ENCODE measurements around the gene HK1.

The HK1 gene

DNA sequence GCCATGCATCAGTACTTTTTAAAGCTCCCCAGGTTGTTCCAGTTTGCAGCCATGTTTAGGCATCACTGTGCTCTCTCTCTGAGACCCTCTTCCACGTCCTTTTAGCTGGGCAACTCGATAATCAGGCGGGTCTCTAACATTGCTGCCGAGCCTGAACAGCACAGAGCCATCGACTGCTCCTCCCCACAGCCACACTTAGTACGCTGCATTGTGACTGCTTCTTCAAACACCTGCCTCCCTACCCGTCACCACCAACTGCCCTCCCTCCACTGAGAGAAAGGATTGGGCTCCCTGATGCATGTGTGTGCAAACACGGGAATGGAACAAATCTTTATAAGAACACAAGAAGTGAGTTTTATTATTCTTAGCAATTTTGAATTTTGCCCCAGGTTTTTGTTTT is 149.9 kb downstream of the HK1 start:
- TF ChIP-seq, protein P1, sequence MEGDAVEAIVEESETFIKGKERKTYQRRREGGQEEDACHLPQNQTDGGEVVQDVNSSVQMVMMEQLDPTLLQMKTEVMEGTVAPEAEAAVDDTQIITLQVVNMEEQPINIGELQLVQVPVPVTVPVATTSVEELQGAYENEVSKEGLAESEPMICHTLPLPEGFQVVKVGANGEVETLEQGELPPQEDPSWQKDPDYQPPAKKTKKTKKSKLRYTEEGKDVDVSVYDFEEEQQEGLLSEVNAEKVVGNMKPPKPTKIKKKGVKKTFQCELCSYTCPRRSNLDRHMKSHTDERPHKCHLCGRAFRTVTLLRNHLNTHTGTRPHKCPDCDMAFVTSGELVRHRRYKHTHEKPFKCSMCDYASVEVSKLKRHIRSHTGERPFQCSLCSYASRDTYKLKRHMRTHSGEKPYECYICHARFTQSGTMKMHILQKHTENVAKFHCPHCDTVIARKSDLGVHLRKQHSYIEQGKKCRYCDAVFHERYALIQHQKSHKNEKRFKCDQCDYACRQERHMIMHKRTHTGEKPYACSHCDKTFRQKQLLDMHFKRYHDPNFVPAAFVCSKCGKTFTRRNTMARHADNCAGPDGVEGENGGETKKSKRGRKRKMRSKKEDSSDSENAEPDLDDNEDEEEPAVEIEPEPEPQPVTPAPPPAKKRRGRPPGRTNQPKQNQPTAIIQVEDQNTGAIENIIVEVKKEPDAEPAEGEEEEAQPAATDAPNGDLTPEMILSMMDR (IDR thresholded peaks at IDR 0.05; ENCODE audit: control insufficient read depth, extremely low read depth, insufficient read depth) = no peak
- no peak for DNase-seq (ENCODE audit: low read depth)
- H3K4me3 ChIP-seq (ENCODE audit: low read depth, low read length) = no peak overlapping the region

DNA sequence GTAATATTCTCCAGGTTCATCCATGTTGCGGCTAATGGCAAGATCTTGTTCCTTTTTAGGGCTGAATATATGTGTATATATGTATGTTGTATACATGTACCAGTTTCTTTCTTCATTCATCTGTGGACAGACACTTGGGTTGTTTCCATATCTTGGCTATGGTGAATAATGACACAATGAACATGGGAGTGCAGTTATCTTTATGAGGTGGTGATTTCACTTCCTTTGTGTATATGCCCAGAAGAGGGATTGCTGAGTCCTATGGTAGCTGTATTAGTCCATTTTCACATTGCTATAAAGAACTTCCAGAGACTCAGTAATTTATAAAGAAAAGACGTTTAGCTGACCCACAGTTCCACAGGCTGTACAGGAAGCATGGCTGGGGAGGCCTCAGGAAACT is 155.9 kb downstream of the HK1 start:
- DNase-seq (ENCODE audit: low read depth) = no peak
- no peak overlapping the region for H3K4me3 ChIP-seq (ENCODE audit: low read depth, low read length)
- TF ChIP-seq, protein P1 (IDR thresholded peaks at IDR 0.05; ENCODE audit: control insufficient read depth, extremely low read depth, insufficient read depth) = no peak

DNA sequence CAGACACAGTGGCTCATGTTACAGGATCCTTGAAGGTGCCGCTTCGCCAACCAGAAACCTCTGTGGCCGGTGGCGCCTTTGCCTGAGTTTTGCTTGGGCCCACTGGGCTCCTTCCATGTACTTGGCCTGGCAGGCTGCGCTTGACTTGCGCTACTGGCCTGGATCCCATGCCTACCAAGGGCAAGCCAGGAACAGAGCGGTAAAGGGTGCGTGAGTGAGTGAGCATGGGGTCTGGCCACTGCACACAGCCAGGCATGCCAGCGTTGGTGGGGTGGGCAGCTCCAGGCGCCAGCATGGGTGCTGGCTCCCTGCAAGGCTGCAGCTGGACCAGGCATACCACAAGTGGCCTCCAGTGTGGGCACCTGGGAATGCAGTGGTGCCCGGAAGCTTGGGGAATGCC is 156.6 kb downstream of the HK1 start:
- H3K4me3 ChIP-seq (ENCODE audit: low read depth, low read length) = no peak overlapping the region
- TF ChIP-seq, protein P1 (IDR thresholded peaks at IDR 0.05; ENCODE audit: control insufficient read depth, extremely low read depth, insufficient read depth) = no peak
- DNase-seq (ENCODE audit: low read depth) = no peak

DNA sequence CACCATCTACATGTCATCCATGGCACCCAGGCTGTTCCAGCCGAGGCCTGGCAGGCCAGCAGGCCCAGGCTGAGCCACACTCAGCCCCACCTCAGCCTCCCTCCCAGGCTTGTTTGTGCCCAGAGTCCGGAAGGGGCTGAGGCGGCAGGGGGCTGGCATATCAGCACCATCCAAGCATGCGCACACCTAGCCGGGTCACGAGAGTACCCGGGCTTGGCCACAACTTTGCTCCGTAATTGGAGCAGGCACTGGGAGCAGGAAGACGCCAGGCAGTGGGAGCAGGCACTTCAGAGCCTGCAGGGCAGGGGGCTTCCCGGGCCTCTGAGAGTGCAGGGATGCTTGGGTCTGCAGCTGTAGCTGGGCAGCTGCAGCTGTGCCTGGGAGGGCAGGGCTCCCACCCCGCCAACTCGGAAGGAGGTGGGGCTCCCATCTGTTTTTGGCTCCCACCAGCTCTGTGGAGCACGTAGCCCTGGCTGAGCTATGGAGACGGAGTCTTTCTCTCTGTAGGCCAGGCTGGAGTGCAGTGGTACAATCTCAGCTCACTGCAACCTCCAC is 157.7 kb downstream of the HK1 start:
- no peak overlapping the region for H3K4me3 ChIP-seq (ENCODE audit: low read depth, low read length)
- TF ChIP-seq, protein P1 (IDR thresholded peaks at IDR 0.05; ENCODE audit: control insufficient read depth, extremely low read depth, insufficient read depth) = no peak
- no peak for DNase-seq (ENCODE audit: low read depth)

DNA sequence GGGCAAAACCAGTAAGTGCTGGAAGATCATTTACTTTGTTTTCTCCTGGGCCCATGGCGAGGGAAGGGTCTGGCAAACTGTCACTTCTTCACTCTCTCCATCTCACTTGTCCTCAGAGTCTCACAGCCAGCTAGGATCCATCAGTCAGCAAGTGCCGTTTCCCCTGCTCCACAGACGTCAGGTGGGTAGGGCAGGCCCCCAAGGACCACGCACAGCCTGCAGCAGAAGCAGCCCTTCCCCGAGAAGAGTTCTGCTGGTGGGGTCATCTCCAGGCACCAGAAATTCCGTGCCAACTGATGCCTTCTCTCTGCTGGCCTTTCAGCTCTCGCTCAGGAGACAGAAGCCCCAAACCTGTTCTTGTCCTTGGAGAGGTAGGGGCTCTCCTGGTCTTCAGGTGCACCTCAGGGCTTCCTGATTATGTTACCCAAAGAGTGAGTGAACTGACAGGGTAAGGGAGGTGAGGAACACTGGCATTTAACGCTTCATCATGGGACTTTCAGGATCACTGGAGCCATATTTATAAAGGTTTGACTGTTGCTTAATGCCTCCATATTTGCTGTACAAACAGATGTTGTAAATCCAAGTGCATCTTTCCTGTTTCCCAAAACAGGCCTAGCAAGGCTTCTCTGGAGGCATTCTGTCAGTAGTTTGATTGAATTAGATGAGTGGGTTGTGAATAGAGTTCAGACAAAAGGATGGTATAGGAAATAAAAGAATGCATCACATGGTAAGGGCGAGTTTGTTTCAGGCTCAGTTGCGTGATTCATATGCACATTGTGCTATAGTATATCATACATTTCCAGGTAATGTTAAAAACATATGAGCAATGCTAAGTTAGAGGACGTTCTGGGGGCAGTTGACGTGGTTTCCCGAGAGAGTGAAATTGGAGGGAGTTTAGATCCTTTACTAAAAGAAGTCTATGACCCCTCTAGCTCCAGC is 159.3 kb downstream of the HK1 start:
- TF ChIP-seq, protein P1 (IDR thresholded peaks at IDR 0.05; ENCODE audit: control insufficient read depth, extremely low read depth, insufficient read depth) = no peak
- no peak overlapping the region for H3K4me3 ChIP-seq (ENCODE audit: low read depth, low read length)
- DNase-seq (ENCODE audit: low read depth) = no peak

DNA sequence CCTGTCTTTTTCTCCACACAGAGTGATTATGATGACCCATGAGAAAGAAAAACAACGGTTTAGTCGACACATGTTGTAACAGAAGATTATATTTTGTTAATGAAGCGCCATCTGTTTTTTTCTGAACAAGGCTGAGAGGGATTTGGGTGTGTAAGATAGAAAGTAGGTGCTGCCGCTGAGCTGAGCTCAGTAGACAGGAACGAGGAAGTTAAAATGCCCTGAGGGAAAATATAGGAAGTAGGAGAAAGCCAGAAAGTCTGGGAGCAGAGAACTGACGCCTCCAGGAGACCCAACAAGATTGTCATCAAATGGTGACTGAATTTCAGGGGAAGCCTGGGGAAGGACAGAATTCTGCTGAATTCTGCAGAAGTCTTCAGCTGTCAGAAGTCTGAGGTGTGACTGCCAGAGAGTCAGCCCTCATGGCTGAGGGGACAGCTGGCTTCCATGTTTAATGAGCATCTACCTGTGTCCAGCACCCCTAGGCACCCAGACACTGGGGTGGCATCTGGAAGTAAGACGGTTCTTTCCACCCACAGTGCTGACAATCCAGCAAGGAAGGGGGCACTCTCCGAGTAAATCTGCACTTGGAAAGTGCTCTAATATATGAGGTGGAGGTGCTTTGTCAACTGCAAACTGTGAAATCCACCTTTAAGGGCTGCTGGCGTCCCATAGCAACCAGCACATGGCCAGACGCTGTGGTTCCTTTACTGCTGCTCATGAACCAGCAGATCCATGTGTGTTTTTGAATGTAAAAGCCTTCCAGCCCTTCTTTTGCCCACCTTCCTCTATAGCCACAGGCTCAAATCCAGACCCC is 160.4 kb downstream of the HK1 start:
- DNase-seq (ENCODE audit: low read depth) = no peak

More for the DNA sequence above, 160.4 kb downstream of the HK1 start:
- no peak overlapping the region for H3K4me3 ChIP-seq (ENCODE audit: low read depth, low read length)
- TF ChIP-seq, protein P1 (IDR thresholded peaks at IDR 0.05; ENCODE audit: control insufficient read depth, extremely low read depth, insufficient read depth) = no peak
